PC-3 (cell line): ENCODE data around the gene KIAA1328.

Source experiments
- EZH2 ChIP-seq: fragments of 300-600 bp; sonication (generic); IDR thresholded peaks from one replicate; pipeline ENCODE4 v1.6.1; 2017; ENCODE audit warnings: antibody characterized with exemption, mild to moderate bottlenecking, low read length; ENCODE audit not compliant: unreplicated experiment
- EZH2phosphoT487 ChIP-seq: fragments of 300-600 bp; sonication (generic); IDR thresholded peaks from 2 replicates; pipeline ENCODE4 v1.6.1; 2018; ENCODE audit warnings: mild to moderate bottlenecking, antibody characterized with exemption, low read length, borderline replicate concordance
- TF ChIP-seq, protein P1 (sequence below): fragments of 300-600 bp; sonication (generic); conservative IDR thresholded peaks from 2 replicates; pipeline ENCODE4 v1.5.1; 2017; ENCODE audit warnings: antibody characterized with exemption, low read depth, mild to moderate bottlenecking, low read length

DNA sequence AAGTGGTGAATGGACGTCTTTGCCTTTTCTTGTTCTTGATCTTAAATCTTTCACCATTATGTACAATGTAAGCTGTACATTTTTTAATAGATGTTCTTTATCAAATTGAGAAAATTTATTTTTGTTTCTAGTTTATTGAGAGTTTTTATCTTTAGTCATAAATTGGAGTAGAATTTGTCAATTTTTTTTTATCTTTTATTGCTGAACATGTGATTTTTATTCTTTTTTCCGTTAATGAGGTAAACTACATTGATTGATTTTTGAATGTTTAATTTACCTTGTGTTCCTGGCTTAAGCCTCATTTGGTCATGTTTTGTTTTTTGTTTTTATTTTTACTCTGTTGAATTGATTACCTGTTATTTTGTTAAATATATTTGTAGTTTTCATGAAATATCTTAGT, 19.7 kb downstream of the KIAA1328 start:
- TF ChIP-seq, protein P1, sequence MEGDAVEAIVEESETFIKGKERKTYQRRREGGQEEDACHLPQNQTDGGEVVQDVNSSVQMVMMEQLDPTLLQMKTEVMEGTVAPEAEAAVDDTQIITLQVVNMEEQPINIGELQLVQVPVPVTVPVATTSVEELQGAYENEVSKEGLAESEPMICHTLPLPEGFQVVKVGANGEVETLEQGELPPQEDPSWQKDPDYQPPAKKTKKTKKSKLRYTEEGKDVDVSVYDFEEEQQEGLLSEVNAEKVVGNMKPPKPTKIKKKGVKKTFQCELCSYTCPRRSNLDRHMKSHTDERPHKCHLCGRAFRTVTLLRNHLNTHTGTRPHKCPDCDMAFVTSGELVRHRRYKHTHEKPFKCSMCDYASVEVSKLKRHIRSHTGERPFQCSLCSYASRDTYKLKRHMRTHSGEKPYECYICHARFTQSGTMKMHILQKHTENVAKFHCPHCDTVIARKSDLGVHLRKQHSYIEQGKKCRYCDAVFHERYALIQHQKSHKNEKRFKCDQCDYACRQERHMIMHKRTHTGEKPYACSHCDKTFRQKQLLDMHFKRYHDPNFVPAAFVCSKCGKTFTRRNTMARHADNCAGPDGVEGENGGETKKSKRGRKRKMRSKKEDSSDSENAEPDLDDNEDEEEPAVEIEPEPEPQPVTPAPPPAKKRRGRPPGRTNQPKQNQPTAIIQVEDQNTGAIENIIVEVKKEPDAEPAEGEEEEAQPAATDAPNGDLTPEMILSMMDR, result no peak
- TF ChIP-seq EZH2 (no peak), EZH2phosphoT487 (no peak)
